SU-DHL-6 (cell line): ENCODE results near the gene CCND1.

Experiments used
- EZH2phosphoT487 ChIP-seq: fragments of 200-600 bp; sonication (generic), shearing (Covaris generic); conservative IDR thresholded peaks from 2 replicates; pipeline ENCODE4 v1.6.1; 2018; ENCODE audit warnings: mild to moderate bottlenecking, antibody characterized with exemption, low read length, moderate library complexity, mixed read lengths
- TF ChIP-seq, protein P1 (sequence below): fragments of 200-600 bp; sonication (generic); IDR thresholded peaks from one replicate; pipeline ENCODE4 v1.5.1; 2017; ENCODE audit warnings: antibody characterized with exemption, mild to moderate bottlenecking, low read length, moderate library complexity; ENCODE audit not compliant: insufficient read depth, poor library complexity, severe bottlenecking

DNA sequence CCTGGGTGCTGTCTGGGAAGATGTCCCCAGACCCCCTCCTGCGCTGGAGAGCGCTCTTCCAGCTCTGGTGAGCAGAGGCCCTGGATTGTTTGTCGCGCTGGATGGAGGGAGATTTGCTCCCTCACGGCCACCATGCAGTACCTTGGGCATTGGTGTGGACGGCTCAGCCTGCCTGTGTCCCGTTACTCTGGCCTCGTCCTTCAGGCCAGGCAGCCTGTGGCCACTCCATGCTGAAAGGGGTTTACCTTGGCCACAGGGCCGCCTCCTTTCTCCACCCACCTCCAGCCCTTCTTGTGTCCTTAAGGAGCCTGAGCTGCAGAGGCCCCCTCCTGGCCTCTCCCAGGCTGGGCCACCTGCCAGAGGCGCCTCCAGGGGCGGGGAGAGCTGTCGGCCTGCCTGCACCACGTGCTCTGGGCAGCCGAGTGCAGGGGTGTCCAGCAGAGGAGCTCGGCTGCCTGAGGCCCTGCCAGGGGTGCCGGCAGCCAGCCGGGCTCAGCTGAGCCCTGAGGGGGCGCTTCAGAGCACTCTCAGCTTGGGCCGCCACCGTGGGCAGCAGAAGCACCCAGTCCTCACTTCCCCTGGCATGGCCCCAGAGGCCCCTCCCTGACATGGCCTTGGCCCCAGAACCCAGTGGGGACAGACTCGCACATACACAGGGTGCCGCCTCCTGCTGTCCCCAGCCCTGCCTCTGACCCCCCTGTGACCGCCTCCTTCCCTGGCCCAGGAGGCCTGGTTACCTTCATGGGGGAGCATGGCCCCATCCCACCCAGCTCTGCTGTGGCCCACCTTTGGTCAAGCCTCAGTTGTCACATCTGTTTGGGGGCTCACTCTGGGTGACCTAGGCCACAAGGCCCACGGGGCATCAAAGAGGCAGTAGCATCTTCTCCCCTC is 3.4 kb downstream of the CCND1 start:
- TF ChIP-seq, protein P1, sequence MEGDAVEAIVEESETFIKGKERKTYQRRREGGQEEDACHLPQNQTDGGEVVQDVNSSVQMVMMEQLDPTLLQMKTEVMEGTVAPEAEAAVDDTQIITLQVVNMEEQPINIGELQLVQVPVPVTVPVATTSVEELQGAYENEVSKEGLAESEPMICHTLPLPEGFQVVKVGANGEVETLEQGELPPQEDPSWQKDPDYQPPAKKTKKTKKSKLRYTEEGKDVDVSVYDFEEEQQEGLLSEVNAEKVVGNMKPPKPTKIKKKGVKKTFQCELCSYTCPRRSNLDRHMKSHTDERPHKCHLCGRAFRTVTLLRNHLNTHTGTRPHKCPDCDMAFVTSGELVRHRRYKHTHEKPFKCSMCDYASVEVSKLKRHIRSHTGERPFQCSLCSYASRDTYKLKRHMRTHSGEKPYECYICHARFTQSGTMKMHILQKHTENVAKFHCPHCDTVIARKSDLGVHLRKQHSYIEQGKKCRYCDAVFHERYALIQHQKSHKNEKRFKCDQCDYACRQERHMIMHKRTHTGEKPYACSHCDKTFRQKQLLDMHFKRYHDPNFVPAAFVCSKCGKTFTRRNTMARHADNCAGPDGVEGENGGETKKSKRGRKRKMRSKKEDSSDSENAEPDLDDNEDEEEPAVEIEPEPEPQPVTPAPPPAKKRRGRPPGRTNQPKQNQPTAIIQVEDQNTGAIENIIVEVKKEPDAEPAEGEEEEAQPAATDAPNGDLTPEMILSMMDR, result no peak
- TF ChIP-seq EZH2phosphoT487, result no peak
